SU-DHL-6 (cell line): ENCODE results near the gene ENTREP3.
"Not testable (repeated sequence)": the region's sequence is repeated elsewhere in the genome, so short reads cannot be mapped to it uniquely, and the experiment has no call there.

ENCODE experiments used
- H2AFZ ChIP-seq: fragments of 200-600 bp; sonication (generic); 2 replicates; pipeline ENCODE4 v1.6.1; 2014; ENCODE audit warnings: low read depth, mild to moderate bottlenecking, moderate library complexity, mixed read lengths, antibody characterized with exemption, low read length; ENCODE audit not compliant: severe bottlenecking
- H3F3A ChIP-seq: fragments of 200-600 bp; shearing (Covaris generic); 2 replicates; pipeline ENCODE4 v1.6.0; 2016; ENCODE audit warnings: antibody characterized with exemption, mild to moderate bottlenecking; ENCODE audit not compliant: insufficient read depth
- H3K27ac ChIP-seq: fragments of 200-600 bp; sonication (generic); 2 replicates; pipeline ENCODE4 v1.5.1; 2016; ENCODE audit warnings: low read depth, mild to moderate bottlenecking, low read length, moderate library complexity, mixed read lengths
- H3K27me3 ChIP-seq: fragments of 200-600 bp; sonication (generic), shearing (Covaris generic); 2 replicates; pipeline ENCODE4 v1.6.0; 2014; ENCODE audit warnings: mild to moderate bottlenecking, low read length
- H3K36me3 ChIP-seq: fragments of 200-600 bp; sonication (generic); 2 replicates; pipeline ENCODE4 v1.6.1; 2014; ENCODE audit warnings: mild to moderate bottlenecking, low read length, mixed read lengths
- H3K4me2 ChIP-seq: fragments of 300-600, 200-600 bp; shearing (Covaris generic), sonication (generic); 2 replicates; pipeline ENCODE4 v1.6.0; 2014; ENCODE audit warnings: low read length, low read depth, mild to moderate bottlenecking; ENCODE audit not compliant: poor library complexity, severe bottlenecking
- H3K4me3 ChIP-seq: fragments of 200-600 bp; sonication (generic); 2 replicates; pipeline ENCODE4 v1.5.1; 2014; ENCODE audit warnings: antibody characterized with exemption, low read length, mild to moderate bottlenecking, mixed read lengths; ENCODE audit not compliant: insufficient read depth, poor library complexity, severe bottlenecking
- H3K79me2 ChIP-seq: fragments of 200-600 bp; sonication (generic); 2 replicates; pipeline ENCODE4 v1.6.1; 2014; ENCODE audit warnings: mild to moderate bottlenecking, low read length, moderate library complexity; ENCODE audit not compliant: insufficient read depth
- H3K9ac ChIP-seq: fragments of 200-600 bp; sonication (generic); 2 replicates; pipeline ENCODE4 v1.7.0; 2014; ENCODE audit warnings: mild to moderate bottlenecking, low read length
- H3K9me2 ChIP-seq: fragments of 200-600 bp; sonication (generic); replicated peaks from 2 replicates; pipeline ENCODE4 v1.6.1; 2014; ENCODE audit warnings: low read length; ENCODE audit not compliant: insufficient read depth
- H3K9me3 ChIP-seq: fragments of 200-600 bp; sonication (generic); 2 replicates; pipeline ENCODE4 v1.6.1; 2014; ENCODE audit warnings: low read length, mixed read lengths; ENCODE audit not compliant: insufficient read depth
- H4K20me1 ChIP-seq: fragments of 200-600 bp; sonication (generic); 2 replicates; pipeline ENCODE4 v1.6.1; 2014; ENCODE audit warnings: low read depth, mild to moderate bottlenecking, antibody characterized with exemption, low read length, moderate library complexity, mixed read lengths
- EZH2phosphoT487 ChIP-seq: fragments of 200-600 bp; sonication (generic), shearing (Covaris generic); conservative IDR thresholded peaks from 2 replicates; pipeline ENCODE4 v1.6.1; 2018; ENCODE audit warnings: mild to moderate bottlenecking, antibody characterized with exemption, low read length, moderate library complexity, mixed read lengths
- TF ChIP-seq, protein P1 (sequence below): fragments of 200-600 bp; sonication (generic); IDR thresholded peaks from one replicate; pipeline ENCODE4 v1.5.1; 2017; ENCODE audit warnings: antibody characterized with exemption, mild to moderate bottlenecking, low read length, moderate library complexity; ENCODE audit not compliant: insufficient read depth, poor library complexity, severe bottlenecking

Gene ENTREP3

DNA sequence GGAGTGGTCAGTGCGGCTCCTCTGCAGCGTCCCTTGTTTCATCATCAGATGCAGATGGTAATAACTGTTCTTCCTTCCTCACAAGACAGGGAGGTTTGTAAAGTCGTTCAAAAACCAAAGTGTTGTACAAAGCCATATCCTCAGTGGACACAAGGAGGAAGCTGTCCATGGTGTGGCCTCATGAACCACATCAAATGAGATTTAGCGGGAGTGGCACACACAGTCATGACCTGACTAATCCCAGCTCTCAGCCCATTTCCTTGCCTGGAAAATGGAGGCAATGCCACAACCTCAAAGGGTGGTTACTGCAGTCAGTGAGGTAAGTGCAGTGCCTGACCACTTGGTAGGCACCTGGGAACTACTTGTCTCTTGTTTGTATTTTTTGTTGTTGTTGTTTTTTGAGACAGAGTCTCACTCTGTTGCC, 13.4 kb downstream of the ENTREP3 start:
- no peaks in the 10 kb centered on the region for H3K9me2 ChIP-seq
- peak overlapping the region; percentile 52 for H3K4me2 ChIP-seq
- H3F3A ChIP-seq = peaks cover 25% of the 10 kb centered on the region
- peaks cover 13% of the 10 kb centered on the region; the same call in 1 of the 2 replicates for H3K79me2 ChIP-seq
- no peaks in the 10 kb centered on the region for H4K20me1 ChIP-seq
- TF ChIP-seq, protein P1, sequence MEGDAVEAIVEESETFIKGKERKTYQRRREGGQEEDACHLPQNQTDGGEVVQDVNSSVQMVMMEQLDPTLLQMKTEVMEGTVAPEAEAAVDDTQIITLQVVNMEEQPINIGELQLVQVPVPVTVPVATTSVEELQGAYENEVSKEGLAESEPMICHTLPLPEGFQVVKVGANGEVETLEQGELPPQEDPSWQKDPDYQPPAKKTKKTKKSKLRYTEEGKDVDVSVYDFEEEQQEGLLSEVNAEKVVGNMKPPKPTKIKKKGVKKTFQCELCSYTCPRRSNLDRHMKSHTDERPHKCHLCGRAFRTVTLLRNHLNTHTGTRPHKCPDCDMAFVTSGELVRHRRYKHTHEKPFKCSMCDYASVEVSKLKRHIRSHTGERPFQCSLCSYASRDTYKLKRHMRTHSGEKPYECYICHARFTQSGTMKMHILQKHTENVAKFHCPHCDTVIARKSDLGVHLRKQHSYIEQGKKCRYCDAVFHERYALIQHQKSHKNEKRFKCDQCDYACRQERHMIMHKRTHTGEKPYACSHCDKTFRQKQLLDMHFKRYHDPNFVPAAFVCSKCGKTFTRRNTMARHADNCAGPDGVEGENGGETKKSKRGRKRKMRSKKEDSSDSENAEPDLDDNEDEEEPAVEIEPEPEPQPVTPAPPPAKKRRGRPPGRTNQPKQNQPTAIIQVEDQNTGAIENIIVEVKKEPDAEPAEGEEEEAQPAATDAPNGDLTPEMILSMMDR = no peak
- no peak for TF ChIP-seq EZH2phosphoT487
- no peaks in the 10 kb centered on the region for H3K36me3 ChIP-seq
- no peak overlapping the region for H2AFZ ChIP-seq
- peak overlapping the region; percentile 59 for H3K27ac ChIP-seq
- no peaks in the 10 kb centered on the region for H3K9me3 ChIP-seq
- no peaks in the 10 kb centered on the region for H3K27me3 ChIP-seq
- no peak overlapping the region for H3K4me3 ChIP-seq
- H3K9ac ChIP-seq = peak overlapping the region; percentile 53

DNA sequence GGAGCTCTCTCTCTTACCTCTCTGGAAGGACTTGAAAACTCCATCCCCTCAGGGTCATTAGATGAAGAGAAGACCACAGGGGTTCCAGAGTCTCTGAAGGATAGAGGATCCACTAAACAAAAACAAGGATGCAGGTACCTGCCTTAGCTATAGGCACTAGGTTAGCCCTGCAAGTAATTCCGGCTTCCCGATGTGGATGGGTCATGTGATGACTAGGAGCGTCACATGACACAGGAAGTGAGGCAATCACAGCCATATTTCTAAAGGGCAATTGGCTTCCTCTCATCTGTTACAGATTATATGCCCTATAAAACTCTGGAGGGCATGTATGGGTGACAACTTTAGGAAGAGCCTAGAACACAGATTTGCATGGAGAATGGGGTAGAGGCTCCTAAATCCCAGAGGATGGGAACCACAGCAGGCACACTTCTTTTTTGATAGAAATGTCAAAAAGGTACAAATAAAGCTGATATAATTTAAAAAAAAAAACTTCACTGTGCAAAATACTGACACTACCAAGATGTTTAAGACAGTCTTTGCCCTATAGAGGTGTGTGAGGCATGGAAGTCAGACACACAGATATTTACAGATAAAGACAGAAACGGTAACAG, 14.1 kb downstream of the ENTREP3 start:
- Histone ChIP-seq H3K79me2 (peaks cover 13% of the 10 kb centered on the region; the same call in 1 of the 2 replicates), H3K4me3 (peak overlapping the region; percentile 59), H4K20me1 (no peaks in the 10 kb centered on the region), H3K36me3 (no peaks in the 10 kb centered on the region), H3K9me3 (no peaks in the 10 kb centered on the region), H3K27ac (peak overlapping the region; percentile 59), H2AFZ (no peak overlapping the region), H3K27me3 (no peaks in the 10 kb centered on the region), H3K9me2 (no peaks in the 10 kb centered on the region), H3K4me2 (peak overlapping the region; percentile 52), H3F3A (peaks cover 20% of the 10 kb centered on the region), H3K9ac (peak overlapping the region; percentile 53)
- no peak for TF ChIP-seq EZH2phosphoT487

DNA sequence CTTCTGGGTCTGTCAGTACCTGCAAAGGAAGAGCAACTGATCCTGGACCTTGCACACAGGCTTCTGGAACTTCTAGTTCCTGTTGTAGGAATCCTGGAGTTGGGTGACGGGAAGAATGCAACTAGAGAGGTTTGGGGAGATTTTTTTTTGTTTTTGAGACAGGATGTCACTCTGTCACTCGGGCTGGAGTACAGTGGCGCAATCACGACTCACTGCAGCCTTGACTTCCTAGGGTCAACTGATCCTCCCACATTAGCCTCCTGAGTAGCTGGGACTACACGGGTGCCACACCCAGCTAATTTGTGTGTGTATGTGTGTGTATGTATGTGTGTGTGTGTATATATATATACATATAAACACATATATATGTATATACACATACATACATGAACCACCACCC, 18.8 kb downstream of the ENTREP3 start:
- H2AFZ ChIP-seq = no peak overlapping the region
- H3K27ac ChIP-seq = no peak overlapping the region
- H3K9me2 ChIP-seq = no peaks in the 10 kb centered on the region
- H4K20me1 ChIP-seq = no peaks in the 10 kb centered on the region
- H3K4me3 ChIP-seq = no peak overlapping the region
- no peaks in the 10 kb centered on the region for H3K36me3 ChIP-seq
- TF ChIP-seq EZH2phosphoT487 = no peak
- TF ChIP-seq, protein P1 = no peak
- no peak overlapping the region for H3K9ac ChIP-seq
- no peaks in the 10 kb centered on the region for H3K79me2 ChIP-seq
- no peaks in the 10 kb centered on the region for H3K9me3 ChIP-seq
- no peaks in the 10 kb centered on the region for H3K27me3 ChIP-seq
- H3K4me2 ChIP-seq = no peak overlapping the region
- peaks cover 2% of the 10 kb centered on the region; the same call in 1 of the 2 replicates for H3F3A ChIP-seq

DNA sequence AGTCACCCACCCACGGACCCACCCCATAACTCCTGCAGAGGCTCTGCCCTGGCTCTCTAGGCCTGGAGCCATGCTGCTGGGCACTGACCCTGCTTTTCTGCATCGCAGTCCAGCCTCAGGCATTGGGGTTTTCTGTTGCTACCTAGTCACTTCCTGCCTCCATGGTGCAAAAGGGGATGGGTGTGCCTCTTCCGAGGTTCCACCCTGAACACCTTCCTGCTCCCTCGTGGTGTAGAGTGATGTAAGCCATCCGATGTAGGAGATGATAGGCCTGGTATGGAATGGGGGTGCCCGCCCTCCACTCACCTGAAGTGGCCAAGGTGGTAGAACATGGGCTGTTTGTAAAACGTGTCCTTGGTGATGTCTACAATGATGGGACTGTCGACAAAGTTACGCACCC, 19.9 kb downstream of the ENTREP3 start:
- not testable (repeated sequence) for H3F3A ChIP-seq, H3K79me2 ChIP-seq, H3K27ac ChIP-seq, H3K9me2 ChIP-seq, H2AFZ ChIP-seq, H3K27me3 ChIP-seq, H3K36me3 ChIP-seq, H3K4me2 ChIP-seq, H3K9ac ChIP-seq, H3K9me3 ChIP-seq, H4K20me1 ChIP-seq, H3K4me3 ChIP-seq

DNA sequence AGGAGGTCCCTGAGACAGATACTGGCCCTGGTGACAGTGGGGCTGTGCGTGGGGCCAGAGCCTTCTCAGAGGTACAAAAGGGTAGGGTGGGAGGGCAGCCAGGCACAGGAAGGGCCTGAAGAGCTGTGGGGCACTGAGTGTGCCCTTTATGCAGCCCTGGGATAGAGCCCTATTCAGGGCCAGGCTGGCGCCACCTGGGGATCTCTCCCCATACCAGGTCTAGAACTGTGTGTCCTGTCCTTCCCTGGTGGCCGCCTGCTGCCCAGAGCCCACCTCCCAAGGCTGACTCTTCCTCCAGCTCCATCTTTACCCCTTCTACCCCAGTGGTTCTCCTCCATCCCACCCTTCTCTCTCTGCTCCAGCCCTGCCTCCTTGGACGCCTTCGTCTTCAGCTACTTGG, 21.8 kb downstream of the ENTREP3 start:
- H3K79me2 ChIP-seq, H3F3A ChIP-seq, H3K27me3 ChIP-seq, H3K9ac ChIP-seq, H4K20me1 ChIP-seq, H3K36me3 ChIP-seq, H3K9me2 ChIP-seq, H3K4me2 ChIP-seq, H3K9me3 ChIP-seq, H3K27ac ChIP-seq, H2AFZ ChIP-seq, H3K4me3 ChIP-seq: not testable (repeated sequence)

DNA sequence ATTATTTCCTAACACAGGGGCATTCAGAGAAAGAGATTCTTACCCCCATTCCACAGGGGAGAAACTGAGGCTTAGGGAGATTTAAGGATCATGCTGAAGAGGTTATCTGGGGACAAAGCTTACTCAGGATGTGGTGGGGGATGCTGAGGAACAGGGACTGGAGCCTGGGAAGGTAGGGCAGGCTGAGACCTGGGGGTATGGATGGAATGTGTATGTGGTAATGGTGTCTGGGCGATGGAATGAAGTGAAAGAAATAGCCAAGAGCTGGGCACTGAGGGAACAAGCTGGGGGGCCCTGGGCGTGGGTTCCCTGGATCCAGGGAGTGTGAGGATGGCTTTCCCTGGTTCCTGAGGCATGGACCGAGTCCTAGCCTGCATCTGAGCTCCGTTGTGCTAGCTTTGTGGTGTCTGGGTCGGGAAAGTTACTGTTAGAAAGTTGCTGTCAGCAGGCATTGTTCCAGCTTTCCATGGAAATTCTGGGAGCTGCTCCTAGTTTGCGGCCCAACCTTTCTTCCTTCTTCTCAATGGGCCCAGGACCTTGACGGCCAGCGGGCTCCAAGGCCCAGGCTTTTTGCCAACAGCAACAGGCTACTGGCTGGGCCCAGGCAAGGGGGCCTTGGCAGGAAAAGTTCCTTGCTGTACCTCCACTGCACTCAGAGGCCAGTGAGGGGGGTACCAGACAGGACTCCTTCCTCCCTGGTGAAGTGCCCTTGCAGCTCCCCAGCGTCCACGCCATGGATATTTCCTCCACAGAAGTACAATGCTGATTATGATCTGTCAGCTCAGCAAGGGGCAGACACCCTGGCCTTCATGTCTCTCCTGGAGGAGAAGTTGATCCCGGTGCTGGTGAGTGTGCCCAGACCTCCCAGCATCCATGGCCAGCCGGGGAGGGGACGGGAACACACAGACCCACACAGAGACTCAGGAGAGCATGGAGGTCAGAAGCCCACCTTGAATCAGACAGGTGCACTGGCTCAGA, 23.0 kb downstream of the ENTREP3 start:
- H3K27ac ChIP-seq, H3K4me2 ChIP-seq, H3K9ac ChIP-seq: not testable (repeated sequence)

More for the DNA sequence above, 23.0 kb downstream of the ENTREP3 start:
- H3F3A ChIP-seq, H3K79me2 ChIP-seq, H3K4me3 ChIP-seq, H3K9me2 ChIP-seq, H3K27me3 ChIP-seq, H2AFZ ChIP-seq, H3K9me3 ChIP-seq, H4K20me1 ChIP-seq, H3K36me3 ChIP-seq: not testable (repeated sequence)
